T-helper 1 cell (primary cell): ENCODE measurements around the gene SNX11.
A peak's percentile ranks its signal among the peaks of the same experiment; 100 is the strongest.

Experiments
- DNase-seq, 5 donors: peaks; one replicate each; pipeline ENCODE4 v3.0.0-alpha.2; 2012 to 2020

The SNX11 gene

DNA sequence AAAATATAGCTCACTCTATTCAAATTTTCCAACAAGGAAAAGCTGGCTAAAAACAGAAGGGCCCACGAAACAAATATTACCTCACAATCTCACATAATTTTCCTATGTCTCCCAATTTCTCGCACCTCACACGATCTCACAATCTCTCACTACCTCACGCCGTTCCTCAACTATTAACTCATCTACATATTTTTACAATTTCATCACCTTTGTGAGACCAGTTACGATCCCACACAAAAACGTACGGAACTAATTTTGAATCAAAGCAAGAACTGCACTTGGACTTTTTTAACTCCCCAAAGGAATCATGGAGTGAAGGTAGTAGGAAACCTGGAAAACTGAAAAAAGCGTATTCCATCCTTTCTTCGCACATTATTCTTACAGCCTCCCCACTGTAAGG is 7.4 kb upstream of the SNX11 start:
- DNase-seq, result no peak

DNA sequence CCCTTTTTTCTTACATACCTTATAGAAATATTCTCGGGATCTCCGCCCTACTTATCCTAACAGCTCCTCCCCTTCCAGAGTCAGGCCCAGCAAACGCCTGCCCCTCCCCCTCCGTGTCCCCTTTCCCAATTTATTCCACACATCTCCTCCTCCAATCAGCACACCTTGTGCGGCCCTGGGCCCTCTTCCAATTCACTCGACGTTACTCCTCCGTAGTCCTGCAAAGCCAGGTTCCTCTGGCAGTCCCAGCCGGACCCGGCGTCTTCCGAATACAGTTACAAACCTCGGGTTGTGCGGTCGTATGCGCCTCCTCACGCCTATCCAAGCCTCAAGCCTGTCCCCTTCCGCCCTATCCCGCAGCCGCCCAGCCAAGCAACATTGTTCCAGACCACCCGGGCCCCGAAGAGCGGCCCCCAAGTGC is 7.0 kb upstream of the SNX11 start:
- no peak for DNase-seq

DNA sequence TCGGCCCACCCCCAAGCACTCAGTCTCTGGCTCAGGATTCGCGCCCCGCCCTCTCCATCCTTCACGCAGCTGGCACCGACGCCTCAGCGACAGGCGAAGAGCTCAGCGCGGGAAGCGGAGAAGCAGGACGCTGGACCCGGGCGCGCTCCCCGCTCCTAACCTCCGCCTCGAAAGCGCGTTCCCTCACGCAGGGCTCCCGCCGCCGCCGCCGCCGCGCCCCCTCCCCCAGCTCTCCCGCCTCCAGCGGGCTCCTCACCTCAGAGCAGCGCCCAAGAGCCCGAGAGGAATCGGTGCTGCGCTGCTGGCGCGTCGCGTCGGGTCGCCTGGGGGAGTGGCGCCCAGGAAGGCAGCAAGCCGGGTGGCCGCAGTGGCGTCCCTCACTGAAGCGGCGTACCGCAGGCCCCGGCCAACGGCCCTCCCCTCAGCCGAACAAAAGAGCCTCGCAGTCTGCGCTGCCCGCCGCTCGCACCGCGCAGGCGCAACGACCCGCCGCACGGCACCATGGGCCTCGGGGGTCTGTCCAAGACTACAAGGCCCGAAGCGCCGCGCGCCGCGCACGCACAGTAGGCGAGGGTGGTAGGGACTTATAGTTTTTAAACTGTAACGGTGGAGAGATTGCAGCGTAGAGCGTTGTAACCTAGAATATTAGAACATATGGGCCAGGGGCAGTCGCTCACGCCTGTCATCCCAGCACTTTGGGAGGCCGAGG is 6.4 kb upstream of the SNX11 start, which contains the start of gene CBX1:
Gene CBX1 (minus strand): TSS at position 467 of the 709 bp plus-strand sequence. CDS start 24,474 bp downstream, outside the sequence.
- DNase-seq, result peak; percentile 87 to 96 (median 89)

DNA sequence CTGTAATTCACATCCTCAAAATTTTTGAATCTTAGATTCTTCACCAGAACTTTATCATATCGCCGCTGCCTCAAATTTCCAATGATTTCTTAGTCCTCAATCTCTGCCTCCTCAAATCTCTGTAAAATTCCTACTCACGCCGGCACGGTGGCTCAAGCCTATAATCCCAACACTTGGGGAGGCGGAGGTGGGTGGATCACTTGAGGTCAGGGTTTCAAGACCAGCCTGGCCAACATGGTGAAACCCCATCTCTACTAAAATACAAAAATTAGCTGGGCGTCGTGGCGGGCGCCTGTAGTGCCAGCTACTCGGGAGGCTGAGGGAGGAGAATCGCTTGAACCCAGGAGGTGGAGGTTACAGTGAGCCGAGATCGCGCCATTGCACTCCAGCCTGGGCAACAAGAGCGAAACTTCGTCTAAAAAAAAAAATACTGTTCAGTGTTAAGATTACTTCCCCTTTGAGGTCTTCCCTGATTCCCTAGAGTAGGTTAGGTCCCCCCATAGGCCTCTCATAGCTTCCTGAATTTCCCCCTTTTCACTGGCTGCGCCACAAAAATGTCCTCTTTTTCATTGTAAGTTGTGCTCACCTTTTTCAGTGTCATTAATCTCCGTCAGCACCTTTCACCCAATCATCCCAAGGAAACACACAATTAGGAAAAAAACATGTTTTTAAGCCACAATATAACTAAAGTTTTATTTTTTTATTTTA is 5.4 kb upstream of the SNX11 start:
- no peak for DNase-seq

DNA sequence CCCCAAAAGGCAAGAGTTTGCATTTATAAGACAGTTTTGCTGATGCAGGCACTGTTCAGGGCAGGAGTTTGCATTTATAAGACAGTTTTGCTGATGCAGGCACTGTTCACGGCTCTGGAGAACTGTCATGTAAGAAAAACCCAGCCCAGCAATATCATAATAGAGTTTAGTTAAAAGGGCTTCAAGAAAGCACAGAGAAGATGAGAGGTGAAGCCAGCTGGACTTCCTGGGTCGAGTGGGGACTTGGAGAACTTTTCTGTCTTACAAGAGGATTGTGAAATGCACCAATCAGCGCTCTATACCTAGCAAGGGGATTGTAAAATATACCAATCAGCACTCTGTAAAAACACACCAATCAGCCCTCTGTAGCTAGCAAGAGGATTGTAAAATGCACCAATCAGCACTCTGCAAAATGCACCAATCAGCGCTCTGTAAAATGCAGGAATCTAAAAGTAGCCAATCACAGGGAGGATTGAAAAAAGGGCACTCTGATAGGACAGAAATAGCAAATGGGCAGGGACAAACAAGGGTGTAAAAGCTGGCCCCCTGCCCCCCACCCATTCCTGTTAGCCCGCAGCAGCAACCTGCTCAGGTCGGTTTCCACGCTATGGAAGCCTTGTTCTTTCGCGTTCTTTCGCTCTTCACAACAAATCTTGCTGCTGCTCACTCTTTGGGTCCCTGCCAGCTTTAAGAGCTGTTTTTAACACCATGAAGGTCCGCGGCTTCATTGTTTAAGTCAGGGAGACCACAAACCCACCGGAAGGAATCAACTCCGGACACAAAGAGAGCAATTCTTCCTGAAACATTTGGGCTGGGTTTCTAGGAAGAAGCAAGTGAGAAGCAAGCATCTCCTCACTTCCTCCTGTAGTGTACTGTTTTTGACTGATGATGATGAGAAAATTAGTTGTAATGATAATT is 4.5 kb upstream of the SNX11 start:
- DNase-seq, result peak in 1 of 5 donors; percentile 53

DNA sequence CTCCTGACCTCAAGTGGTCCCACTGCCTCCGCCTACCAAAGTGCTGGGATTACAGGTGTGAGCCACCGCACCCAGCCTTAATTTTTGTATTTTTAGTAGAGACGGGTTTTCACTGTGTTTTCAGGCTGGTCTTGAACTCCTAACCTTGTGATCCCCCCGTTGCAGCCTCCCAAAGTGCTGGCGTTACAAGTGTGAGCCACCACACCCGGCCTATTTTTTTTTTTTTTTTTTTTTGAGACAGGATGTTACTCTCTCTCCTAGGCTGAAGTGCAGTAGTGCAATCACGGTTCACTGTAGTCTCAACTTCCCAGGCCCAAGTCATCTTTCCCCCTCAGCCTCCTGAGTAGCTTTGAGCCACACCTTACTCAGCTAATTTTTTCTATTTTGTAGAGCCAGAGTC is 3.1 kb upstream of the SNX11 start:
- no peak for DNase-seq

DNA sequence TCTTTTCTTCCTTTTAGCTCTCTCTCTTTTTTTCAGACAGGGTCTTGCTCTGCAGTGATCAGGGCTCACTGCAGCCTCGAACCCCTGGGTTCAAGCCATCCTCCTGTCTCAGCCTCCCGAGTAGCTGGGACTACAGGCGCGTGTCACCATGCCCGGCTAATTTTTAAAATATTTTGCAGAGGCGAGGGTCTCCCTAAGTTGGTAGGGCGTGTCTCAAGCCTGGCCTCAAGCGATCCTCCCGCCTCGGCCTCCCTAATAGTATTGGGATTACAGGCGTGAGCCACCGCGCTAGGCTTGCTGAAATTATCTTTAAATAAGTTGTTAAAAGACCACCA is 797 bp upstream of the SNX11 start:
- DNase-seq, result no peak

DNA sequence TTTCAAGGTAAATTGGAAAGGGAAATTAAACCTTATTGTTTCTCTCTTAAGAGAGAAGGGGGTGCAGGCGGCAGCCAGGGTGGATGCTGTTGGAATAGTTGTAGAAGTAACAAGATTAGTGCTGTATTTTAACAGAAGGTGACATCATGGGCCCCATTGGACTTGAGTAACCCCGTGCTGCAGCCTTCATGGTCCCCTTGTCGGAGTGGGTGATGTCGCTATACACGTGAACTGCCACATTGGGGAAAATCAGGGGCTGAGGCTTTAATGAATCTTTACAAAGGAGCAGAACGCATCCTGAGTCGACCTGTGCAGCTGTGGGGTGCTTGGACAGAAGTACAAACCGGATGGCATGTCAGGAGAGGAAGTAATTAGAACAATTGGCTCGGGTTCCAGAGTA is 3.2 kb downstream of the SNX11 start:
- no peak for DNase-seq

DNA sequence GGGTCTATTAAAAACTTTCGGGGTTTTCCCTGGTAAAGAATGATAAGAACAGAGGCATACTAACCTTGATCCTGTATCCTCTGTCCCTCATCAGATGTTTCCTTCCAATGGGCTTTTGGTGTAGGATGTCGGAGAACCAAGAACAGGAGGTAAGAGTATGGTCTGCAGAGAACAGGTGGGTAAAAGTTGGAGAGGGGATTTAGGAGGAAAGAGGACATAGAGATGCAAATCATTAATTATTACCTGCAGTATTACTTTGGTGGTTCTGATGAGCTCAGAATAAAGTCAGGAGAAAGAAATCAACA is 4.3 kb downstream of the SNX11 start:
- no peak for DNase-seq

DNA sequence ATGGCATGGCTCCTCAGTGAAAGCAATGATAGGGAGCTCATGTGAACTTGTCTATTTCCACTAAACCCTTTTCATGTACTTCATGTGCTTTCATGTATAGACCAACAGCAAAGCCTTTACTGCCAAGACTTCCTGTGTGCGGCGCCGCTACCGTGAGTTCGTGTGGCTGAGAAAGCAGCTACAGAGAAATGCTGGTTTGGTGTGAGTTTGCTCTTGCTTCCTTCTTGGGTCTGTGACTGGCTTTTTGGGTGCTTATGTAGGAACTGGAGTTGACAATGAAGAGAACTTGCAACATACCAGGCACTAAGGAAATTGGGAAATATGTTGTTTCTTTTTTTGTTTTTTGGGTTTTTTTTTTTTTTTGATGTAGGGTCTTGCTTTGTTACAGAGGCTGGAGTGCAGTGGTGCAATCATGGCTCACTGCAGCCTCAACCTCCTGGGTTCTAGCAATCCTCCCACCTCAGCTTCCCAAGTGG is 5.7 kb downstream of the SNX11 start:
- peak in 3 of 5 donors; percentile 22 to 74 (median 31) for DNase-seq

DNA sequence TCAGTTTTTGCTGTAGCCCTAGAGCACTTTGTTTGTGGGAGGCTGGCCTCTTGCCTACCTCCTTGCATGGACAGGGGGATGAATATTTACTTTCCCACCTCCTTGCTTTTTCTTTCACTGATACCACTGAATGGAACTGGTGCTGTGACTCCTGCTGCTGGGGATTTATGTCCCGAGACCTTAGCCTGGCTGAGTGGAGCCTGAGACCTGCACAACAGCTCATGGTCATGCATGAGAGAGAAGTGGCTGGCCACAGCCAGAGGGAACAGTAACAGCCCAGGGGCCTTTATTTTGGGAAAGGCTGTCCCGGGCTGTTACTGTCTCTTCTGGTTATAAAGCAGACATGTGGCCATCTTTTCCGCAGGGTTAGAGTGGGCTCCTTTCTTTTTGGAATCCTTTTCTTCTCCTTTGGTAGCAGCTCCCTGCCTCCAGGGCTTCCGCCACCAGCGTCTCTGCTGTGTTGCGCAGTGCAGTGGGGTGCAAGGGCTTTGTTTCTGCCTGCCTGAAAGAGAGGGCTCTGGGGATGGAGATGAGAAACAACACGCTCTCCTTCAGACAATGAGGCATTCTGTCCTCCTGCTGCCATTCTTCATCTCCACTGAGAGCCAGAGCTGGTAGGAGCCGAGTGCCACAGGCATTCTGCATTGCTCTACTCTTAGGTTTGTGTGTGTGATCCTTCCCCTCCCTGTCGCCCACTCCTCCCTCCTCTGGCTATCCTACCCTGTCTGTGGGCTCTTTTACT is 14.5 kb downstream of the SNX11 start:
- no peak for DNase-seq

DNA sequence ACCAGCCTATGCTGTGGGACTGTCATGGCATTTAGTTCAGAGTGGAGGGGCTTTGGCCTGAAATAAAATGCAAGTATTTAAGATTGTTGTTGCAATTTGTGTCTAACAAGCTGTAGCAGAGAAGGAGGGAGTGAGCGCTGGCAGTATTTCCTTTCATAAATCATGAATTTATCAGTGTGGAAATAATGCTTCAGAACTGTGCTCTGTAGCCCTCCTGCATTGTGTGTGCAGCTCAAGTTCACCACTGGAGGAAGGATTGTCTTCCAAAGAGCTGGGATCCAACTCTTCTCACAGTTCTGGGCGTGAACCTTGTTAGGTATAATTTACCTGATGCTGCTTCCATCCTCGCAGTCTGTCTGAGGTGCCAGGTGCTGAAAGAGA is 15.1 kb downstream of the SNX11 start:
- no peak for DNase-seq

DNA sequence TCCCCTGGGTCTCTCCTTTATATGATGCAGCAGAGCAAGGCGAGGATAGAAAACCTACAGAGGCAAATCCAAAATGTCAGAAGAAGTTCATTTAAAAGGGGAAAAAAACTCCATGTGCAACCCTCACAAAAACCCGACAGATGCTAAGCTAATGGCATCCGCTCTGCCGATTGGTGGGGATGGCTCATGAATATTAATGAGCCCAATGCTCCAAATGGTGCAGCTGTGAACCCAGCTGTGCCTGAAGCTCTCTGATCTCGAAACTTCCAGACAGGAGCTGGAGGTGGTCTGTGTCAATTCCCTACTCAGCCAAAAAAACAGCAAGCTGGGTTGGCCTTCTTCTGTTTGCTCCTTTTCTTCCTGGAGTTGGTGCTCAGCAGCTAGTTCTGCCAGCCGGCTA is 15.5 kb downstream of the SNX11 start:
- no peak for DNase-seq

DNA sequence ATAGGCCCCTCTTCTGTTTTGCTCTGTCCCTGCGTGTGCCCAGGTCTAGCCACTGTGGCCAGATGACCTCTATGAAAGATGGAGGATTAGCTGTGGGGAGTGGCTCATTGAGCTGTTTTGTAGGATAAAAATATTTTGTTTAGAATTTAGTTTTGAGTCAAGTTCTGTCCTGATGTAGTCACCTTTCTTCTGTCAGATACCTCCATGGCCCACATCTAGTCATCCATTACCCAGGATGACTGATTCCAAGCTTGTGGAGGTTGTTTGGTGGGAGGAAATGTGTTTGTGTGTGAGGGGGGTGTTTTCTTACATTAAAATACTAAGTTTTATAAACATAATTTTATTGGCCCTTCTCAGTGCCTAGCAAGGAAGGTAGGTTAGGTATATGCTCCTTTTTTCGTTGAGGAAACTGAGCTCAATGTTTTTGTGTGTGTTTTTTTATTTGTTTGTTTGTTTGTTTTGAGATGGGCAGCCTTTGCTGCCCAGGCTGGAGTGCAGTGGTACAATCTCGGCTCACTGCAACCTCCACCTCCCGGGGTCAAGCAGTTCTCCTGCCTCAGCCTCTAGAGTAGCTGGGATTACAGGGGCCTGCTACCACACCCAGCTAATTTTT is 16.3 kb downstream of the SNX11 start:
- no peak for DNase-seq

DNA sequence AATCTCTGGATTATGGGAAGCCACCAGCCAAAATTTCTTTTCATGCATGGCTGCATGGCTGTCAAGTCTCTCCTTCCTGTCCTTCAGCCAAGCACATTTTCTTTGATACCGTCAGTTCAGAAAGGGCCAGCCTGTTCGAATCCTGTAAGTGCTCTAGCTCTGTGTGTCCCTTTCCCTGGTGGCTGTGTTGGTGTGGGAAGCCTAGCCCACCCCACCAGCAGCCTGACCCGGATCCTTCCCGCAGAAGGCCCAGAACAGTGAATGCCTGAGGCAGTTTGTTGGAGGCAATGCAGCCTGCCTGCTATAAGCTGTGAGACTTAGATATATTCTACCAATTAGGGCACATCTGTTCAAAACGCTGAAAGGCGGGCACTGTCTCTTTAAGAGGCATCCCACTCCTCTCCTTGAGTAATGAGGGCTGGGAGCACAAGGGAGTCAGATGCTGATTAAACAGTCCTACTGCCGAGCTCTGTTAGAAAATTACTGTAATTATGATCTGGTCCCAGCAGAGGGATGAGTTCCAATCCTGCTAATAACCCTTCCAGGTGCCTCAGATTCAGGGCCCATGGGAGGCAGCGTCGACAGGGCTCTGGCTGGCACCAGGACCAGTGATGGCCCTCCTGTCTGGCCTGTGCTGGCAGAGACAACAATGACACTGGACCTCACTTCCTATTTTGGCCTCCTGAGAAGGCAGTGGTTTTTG is 18.4 kb downstream of the SNX11 start:
- no peak for DNase-seq

DNA sequence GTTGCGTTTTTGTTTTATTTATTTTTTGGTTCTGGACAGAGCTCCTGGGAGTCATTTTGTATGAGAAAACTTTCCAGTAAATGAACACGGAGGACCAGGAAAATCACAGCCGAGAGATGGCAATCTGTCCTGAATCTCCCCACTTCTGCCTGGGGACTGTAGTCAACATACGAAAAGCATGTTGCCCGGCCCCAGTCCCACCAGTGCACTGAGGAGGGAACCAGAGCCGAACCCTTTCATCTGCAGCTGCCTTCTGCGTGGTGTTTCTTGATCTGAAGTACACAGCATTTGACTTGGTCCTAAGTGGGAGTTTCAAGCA is 18.9 kb downstream of the SNX11 start:
- no peak for DNase-seq

DNA sequence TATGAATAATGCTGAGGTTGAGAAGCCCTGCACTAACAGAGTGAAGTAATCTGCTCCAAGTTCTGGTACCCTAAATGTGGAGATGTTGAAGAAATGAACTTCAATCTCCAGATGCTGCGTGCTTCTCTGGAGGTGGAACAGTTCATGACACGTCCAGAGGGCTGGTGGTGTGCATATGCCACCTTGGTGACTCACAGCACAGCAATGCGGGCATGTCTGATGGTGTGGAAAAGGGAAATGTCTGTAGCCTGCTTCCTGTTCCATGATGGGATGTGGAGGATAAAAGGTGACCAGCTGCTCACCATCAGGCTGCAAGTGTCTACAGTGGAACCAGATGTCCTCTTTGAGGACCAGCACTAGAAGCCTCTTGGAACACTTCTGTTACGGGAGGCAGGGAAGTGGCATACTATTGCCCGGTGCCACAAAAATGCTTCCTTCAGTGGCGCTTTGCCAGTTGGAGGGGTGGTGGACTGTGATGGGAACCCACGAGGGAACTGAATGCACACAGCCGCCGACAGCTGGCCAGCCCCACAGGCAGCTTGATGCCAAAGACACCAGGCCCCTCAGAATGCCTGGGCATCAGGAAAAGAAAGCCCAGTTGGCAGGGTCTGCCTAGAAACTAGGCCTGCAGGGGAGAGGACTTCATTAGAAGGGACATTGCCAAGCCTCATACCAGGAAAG is 19.9 kb downstream of the SNX11 start:
- DNase-seq, result no peak

DNA sequence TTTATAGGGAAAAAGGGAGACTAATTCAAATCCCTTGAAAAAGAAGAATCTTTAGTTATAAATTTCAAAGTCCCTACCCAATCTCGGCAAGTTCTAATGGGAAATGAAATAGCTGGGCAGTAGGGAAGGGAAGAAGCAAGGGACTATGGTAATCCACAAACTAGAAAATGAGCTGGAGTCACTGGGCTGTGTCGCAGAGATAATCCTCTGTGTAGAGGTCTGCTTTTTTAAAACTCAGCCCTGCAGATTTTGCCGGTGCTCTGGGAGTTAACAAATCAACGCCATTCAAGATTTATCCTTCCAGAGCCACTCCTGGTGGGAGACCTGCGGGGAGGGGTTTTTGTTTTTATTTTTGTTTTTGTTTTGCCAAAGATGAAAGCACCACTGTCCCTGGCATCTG is 20.8 kb downstream of the SNX11 start:
- DNase-seq, result no peak

DNA sequence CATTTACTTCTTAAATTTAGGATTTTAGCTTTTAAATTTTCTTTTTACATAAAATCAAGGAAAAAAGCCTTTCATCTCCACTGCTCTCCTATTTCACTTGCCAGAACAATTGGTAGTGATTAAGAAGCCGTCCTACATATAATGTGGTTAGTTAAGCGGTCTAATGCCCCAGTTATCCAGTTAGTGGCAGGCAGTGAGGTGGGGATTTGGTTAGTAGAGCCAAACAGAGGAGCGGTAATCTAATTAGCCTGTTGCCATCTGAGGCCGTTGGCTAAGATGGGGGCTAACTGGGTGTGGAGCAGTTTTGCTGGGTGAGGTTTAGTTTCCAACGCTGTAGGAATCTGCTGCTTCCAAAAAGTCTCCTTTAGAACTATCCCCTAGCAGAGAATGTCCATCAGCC is 22.4 kb downstream of the SNX11 start:
- no peak for DNase-seq

DNA sequence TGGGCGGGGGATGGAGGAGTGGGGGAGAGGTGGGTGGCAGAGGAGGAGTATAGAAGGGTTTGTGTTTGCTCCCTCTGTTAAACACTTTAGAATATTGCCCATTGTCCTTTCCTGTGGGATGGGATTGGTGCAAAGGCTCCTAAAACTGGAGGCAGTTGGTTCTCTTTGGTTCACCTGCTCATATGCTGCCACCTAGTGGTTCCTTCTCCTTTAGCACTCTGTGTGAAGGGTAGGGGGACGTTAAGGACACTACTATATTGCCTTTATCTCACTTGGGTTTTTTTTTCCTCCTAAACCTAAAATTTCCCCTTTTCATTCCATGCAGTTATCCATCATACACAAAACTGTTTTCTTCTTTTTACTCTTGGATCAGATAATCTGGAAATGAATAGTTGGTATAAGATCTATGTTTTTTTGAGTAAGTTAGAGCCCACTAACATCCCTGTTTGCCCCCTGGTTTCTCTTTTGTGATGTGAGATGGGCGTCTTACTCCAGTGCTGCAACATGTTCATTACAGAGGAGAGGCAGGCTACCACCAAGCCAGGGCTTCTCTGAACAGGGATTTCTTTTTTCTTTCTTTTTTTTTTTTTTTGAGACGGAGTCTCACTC is 23.8 kb downstream of the SNX11 start:
- peak in 4 of 5 donors; percentile 21 to 51 (median 44) for DNase-seq

DNA sequence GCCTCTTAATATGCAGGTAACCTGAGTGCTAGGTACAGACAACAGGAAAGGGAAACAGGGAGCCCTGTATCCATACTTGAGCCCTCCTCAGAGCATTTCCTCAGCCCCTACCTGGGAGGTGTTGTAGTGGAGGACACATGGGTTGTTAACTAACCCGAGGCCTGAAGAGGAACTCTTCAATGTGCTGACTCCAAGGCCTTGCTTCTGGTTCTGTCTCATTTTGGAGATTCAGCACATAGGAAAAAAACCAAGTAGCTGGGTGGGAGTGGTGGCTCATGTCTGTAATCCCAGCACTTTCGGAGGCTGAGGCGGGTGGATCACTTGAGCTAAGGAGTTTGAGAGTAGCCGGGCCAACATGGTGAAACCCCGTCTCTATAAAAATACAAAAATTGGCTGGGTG is 24.8 kb downstream of the SNX11 start:
- DNase-seq, result no peak
